IMR-90 (cell line): ENCODE data around the gene RNF223.

Source experiments
- CEBPB ChIP-seq: IDR thresholded peaks from 2 replicates; pipeline ENCODE4 v1.6.1; 2012; ENCODE audit warnings: low read depth, low read length, improper control_type of control experiment
- CHD1 ChIP-seq: IDR thresholded peaks from 2 replicates; pipeline ENCODE4 v1.6.1; 2012; ENCODE audit warnings: low read depth, low read length, improper control_type of control experiment
- CTCF ChIP-seq: conservative IDR thresholded peaks from 2 replicates; pipeline ENCODE4 v1.5.1; 2012; ENCODE audit warnings: mild to moderate bottlenecking, low read depth, low read length, improper control_type of control experiment
- ELK1 ChIP-seq: fragments of 150-350 bp; IDR thresholded peaks from 2 replicates; pipeline ENCODE4 v1.6.1; 2016; ENCODE audit warnings: low read depth, mild to moderate bottlenecking, low read length, moderate library complexity, borderline replicate concordance
- FOS ChIP-seq: fragments of 150-350 bp; IDR thresholded peaks from 2 replicates; pipeline ENCODE4 v1.6.1; 2016; ENCODE audit warnings: low read depth, low read length
- MAFK ChIP-seq: IDR thresholded peaks from 2 replicates; pipeline ENCODE4 v1.6.1; 2012; ENCODE audit warnings: low read depth, low read length, improper control_type of control experiment
- MXI1 ChIP-seq: IDR thresholded peaks from 2 replicates; pipeline ENCODE4 v1.6.1; 2012; ENCODE audit warnings: low read depth, mild to moderate bottlenecking, low read length, moderate library complexity, borderline replicate concordance
- NFE2L2 ChIP-seq: fragments of 150-350 bp; IDR thresholded peaks from 2 replicates; pipeline ENCODE4 v1.6.1; 2016; ENCODE audit warnings: low read depth, mild to moderate bottlenecking, low read length
- POLR2A ChIP-seq: IDR thresholded peaks from 2 replicates; pipeline ENCODE4 v1.6.1; 2012; ENCODE audit warnings: mild to moderate bottlenecking, low read depth, low read length
- RAD21 ChIP-seq: IDR thresholded peaks from 2 replicates; pipeline ENCODE4 v1.6.1; 2012; ENCODE audit warnings: low read length, improper control_type of control experiment
- RCOR1 ChIP-seq: IDR thresholded peaks from 2 replicates; pipeline ENCODE4 v1.6.1; 2012; ENCODE audit warnings: mild to moderate bottlenecking, low read length, improper control_type of control experiment; ENCODE audit not compliant: insufficient replicate concordance
- RFX5 ChIP-seq: IDR thresholded peaks from 2 replicates; pipeline ENCODE4 v1.8.0; 2012; ENCODE audit warnings: low read depth, mild to moderate bottlenecking, low read length, moderate library complexity
- SMC3 ChIP-seq: fragments of 150-350 bp; IDR thresholded peaks from 2 replicates; pipeline ENCODE4 v1.6.1; 2016; ENCODE audit warnings: low read depth, mild to moderate bottlenecking, antibody characterized with exemption, low read length, moderate library complexity

DNA sequence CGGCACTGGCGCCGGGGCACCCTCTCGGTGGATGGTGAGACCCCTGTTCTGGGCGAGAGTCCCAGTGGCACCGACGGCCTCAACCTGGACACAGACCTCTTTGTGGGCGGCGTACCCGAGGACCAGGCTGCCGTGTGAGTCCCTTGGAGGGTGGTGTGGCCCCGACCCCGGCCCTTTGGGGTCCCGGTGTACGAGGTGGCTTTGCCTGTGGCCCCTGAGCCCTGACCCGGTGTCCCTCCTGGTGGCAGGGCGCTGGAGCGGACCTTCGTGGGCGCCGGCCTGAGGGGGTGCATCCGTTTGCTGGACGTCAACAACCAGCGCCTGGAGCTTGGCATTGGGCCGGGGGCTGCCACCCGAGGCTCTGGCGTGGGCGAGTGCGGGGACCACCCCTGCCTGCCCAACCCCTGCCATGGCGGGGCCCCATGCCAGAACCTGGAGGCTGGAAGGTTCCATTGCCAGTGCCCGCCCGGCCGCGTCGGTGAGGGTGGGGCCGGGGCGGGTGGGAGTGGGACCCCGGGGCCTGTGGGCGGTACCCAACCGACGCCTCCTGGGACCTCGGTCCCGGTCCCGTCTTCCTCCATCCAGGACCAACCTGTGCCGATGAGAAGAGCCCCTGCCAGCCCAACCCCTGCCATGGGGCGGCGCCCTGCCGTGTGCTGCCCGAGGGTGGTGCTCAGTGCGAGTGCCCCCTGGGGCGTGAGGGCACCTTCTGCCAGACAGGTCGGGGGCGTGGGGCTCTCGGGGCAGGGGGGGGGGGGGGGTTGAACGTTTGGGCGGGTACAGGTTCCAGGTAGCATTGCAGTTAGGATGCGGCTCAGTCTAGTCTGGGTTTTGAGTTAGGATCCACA is 24.6 kb downstream of the RNF223 start:
- TF ChIP-seq CTCF (no peak), MXI1 (no peak), POLR2A (no peak), ELK1 (no peak), CEBPB (no peak), CHD1 (no peak), RFX5 (no peak), MAFK (no peak), NFE2L2 (no peak), SMC3 (no peak), FOS (no peak), RCOR1 (no peak), RAD21 (no peak)
